ENCODE data around the gene MRPS23.

MRPS23 gene

DNA sequence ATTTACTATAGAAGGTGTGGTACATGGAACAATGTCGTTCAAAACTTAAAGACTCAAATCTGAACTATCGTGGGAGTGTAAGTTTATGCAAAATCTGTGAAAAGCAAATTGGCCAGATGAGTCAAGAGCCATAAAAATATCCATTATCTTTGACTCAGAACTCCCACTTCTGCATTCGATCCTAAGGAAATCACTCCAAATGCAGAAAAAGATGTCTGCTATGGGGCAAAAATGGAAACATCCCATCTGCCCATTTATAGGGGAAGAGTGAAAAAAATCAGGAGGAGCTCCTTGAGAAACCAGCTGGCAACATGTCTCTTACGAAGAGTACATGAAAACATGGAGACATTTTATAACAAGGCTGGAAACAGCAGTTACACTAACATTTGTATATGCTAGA is 61.1 kb downstream of the MRPS23 start:
- Histone ChIP-seq H3K4me3 (IDR thresholded peaks at IDR 0.05; ENCODE audit: insufficient read depth, low read depth, low read length) (no peak overlapping the region), H3K4me1 (ENCODE audit: low read depth, poor library complexity, severe bottlenecking) (no peaks in the 10 kb centered on the region), H3K4me2 (no peak overlapping the region), H4K20me1 (ENCODE audit: insufficient read depth) (no peaks in the 10 kb centered on the region), H3K9ac (no peak overlapping the region), H3K27ac (no peak overlapping the region), H3K36me3 (ENCODE audit: insufficient read depth) (no peaks in the 10 kb centered on the region), H3K27me3 (ENCODE audit: insufficient read depth, low read depth) (no peaks in the 10 kb centered on the region), H2AFZ (ENCODE audit: low read depth) (no peak overlapping the region), H3K79me2 (ENCODE audit: insufficient read depth, low read depth) (no peaks in the 10 kb centered on the region)
- TF ChIP-seq, protein P1, sequence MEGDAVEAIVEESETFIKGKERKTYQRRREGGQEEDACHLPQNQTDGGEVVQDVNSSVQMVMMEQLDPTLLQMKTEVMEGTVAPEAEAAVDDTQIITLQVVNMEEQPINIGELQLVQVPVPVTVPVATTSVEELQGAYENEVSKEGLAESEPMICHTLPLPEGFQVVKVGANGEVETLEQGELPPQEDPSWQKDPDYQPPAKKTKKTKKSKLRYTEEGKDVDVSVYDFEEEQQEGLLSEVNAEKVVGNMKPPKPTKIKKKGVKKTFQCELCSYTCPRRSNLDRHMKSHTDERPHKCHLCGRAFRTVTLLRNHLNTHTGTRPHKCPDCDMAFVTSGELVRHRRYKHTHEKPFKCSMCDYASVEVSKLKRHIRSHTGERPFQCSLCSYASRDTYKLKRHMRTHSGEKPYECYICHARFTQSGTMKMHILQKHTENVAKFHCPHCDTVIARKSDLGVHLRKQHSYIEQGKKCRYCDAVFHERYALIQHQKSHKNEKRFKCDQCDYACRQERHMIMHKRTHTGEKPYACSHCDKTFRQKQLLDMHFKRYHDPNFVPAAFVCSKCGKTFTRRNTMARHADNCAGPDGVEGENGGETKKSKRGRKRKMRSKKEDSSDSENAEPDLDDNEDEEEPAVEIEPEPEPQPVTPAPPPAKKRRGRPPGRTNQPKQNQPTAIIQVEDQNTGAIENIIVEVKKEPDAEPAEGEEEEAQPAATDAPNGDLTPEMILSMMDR (conservative IDR thresholded peaks at IDR 0.05; ENCODE audit: low read depth, low read length), result no peak

DNA sequence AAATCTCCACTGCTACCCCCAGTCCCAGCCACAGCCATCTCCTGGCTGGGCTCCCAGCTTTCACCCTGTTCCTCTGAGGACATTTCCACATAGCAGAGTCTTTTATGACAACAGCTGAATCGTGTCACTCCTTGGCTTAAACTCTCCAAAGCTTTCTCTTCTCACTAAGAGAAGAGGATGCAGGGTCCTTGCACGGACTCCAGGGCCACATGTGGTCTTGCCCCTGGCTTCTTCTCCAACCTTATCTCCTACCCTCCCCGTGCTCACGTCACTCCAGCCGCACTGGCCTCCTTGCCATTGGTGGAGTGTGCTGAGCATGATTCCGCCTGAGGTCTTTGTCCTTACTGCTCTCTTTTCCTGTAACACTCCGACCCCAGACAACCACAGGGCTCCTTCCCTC is 64.8 kb downstream of the MRPS23 start:
- Histone ChIP-seq H4K20me1 (ENCODE audit: insufficient read depth) (no peaks in the 10 kb centered on the region), H3K4me3 (IDR thresholded peaks at IDR 0.05; ENCODE audit: insufficient read depth, low read depth, low read length) (no peak overlapping the region), H3K79me2 (ENCODE audit: insufficient read depth, low read depth) (no peaks in the 10 kb centered on the region), H3K27me3 (ENCODE audit: insufficient read depth, low read depth) (no peaks in the 10 kb centered on the region), H3K4me2 (no peak overlapping the region), H3K4me1 (ENCODE audit: low read depth, poor library complexity, severe bottlenecking) (peaks cover 3% of the 10 kb centered on the region), H3K36me3 (ENCODE audit: insufficient read depth) (no peaks in the 10 kb centered on the region), H2AFZ (ENCODE audit: low read depth) (no peak overlapping the region), H3K9ac (no peak overlapping the region), H3K27ac (no peak overlapping the region)
- TF ChIP-seq, protein P1 (conservative IDR thresholded peaks at IDR 0.05; ENCODE audit: low read depth, low read length), result no peak
